Measurements from ENCODE around the gene ZFAND2A. TPM values are rescaled to one million over a fixed set of nuclear protein-coding genes. Genes with fewer than 3 reads are reported as not detected.

Gene ZFAND2A
- total and polyA plus RNA-seq, 11 donors = 5.6 to 25.6 (median 9.9) TPM

DNA sequence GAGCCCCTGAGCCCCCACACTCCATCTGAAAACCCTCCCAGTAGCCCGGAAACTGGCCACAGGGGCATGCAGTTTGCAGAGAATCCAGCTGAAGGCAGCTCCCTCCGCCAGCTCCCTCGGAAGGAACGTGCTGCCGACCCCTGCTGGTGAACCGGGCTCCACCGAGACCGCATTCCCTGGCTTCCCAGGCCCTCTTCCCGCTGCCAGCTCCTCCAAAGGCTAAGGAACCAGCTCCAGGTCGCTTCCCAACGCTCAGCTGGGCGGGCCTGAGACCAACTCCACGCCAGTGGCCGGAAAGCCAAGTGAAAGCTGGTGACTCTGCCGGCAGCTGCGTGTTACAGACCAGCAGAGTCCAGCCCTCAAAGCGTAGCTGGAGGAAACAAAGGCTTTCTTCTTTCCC is 36.3 kb downstream of the ZFAND2A start:
- DNase-seq = peak; percentile 82 to 91 (median 89)
- peak overlapping the region; percentile 55 to 89 (median 75) for H3K27ac ChIP-seq
- TF ChIP-seq, protein P1, sequence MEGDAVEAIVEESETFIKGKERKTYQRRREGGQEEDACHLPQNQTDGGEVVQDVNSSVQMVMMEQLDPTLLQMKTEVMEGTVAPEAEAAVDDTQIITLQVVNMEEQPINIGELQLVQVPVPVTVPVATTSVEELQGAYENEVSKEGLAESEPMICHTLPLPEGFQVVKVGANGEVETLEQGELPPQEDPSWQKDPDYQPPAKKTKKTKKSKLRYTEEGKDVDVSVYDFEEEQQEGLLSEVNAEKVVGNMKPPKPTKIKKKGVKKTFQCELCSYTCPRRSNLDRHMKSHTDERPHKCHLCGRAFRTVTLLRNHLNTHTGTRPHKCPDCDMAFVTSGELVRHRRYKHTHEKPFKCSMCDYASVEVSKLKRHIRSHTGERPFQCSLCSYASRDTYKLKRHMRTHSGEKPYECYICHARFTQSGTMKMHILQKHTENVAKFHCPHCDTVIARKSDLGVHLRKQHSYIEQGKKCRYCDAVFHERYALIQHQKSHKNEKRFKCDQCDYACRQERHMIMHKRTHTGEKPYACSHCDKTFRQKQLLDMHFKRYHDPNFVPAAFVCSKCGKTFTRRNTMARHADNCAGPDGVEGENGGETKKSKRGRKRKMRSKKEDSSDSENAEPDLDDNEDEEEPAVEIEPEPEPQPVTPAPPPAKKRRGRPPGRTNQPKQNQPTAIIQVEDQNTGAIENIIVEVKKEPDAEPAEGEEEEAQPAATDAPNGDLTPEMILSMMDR (IDR thresholded peaks at IDR 0.05) = peak; percentile 31 to 77 (median 61)
- no peak for TF ChIP-seq POLR2A (IDR thresholded peaks at IDR 0.05)

DNA sequence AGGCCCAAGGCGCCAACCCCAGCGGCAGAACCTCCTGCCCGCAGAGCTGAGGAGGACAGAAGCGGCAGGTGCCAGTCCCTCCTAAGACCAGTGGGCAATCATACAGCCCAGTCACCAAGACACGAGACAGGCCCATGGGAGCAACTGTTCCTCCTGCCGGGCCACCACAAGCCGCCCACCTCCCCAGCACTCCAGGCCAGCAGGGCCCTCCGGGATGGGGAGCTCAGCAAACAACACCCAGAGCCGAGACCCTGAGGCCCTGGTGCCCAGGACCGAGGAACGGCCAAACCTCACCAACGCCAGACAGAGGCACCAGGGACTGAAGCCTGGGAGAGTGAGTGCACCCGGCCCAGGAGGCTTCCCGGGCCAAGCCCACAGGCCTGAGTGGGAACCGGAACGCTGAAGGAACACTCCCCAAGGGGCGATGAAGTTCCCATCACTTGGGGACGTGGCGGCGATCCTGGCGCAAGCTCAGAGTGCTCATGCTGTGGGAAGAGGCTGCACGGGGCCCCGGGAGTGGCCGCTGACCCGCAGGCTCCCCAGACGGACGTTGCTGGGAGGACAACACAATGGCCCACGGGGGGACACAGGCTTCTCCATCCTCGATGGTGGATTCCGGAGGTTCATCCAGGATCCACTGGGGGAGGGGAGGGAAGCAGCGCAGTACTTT is 37.0 kb downstream of the ZFAND2A start:
- TF ChIP-seq, protein P1 (IDR thresholded peaks at IDR 0.05) = no peak
- no peak for TF ChIP-seq POLR2A (IDR thresholded peaks at IDR 0.05)
- Histone ChIP-seq H3K4me3 (peak overlapping the region in 7 of 12 donors; percentile 30 to 52 (median 40)), H3K27me3 (no peaks in the 10 kb centered on the region), H3K9me3 (no peaks in the 10 kb centered on the region), H3K27ac (peak overlapping the region; percentile 55 to 89 (median 75)), H3K36me3 (peaks cover 0 to 5% (median 4%) of the 10 kb centered on the region in 9 donors), H3K4me1 (peaks cover 0 to 33% (median 12%) of the 10 kb centered on the region in 12 donors)
- ATAC-seq = peak; percentile 4 to 47 (median 24)
- 55 to 68% (median 63%) methylated on average over 21 to 31 of the region's 31 CpGs for WGBS, 4 donors
- intact Hi-C loops (cut with DNase I) = loop anchor here in 6 of 10 donors (2.0 to 5.0 kb wide), 3 partner anchors 34 to 36 kb away; partner anchors contain the start of gene GPER1 (in 5 of the 6)
- DNase-seq = peak; percentile 53 to 83 (median 61)

More for the DNA sequence above, 36.3 kb downstream of the ZFAND2A start:
- 23 to 40% (median 38%) methylated on average over 15 to 17 of the region's 17 CpGs for WGBS, 4 donors
- Histone ChIP-seq H3K4me3 (peak overlapping the region in 9 of 12 donors; percentile 15 to 52 (median 39)), H3K36me3 (peaks cover 0 to 5% (median 4%) of the 10 kb centered on the region in 9 donors), H3K27me3 (no peaks in the 10 kb centered on the region), H3K4me1 (peaks cover 0 to 33% (median 12%) of the 10 kb centered on the region in 12 donors), H3K9me3 (no peaks in the 10 kb centered on the region)
- intact Hi-C loops (cut with DNase I) = loop anchor here in 7 of 10 donors (2.0 to 5.0 kb wide), 3 partner anchors 35 to 37 kb away; partner anchors contain the start of gene GPER1 (in 5 of the 7)
- peak; percentile 81 to 94 (median 91) for ATAC-seq

DNA sequence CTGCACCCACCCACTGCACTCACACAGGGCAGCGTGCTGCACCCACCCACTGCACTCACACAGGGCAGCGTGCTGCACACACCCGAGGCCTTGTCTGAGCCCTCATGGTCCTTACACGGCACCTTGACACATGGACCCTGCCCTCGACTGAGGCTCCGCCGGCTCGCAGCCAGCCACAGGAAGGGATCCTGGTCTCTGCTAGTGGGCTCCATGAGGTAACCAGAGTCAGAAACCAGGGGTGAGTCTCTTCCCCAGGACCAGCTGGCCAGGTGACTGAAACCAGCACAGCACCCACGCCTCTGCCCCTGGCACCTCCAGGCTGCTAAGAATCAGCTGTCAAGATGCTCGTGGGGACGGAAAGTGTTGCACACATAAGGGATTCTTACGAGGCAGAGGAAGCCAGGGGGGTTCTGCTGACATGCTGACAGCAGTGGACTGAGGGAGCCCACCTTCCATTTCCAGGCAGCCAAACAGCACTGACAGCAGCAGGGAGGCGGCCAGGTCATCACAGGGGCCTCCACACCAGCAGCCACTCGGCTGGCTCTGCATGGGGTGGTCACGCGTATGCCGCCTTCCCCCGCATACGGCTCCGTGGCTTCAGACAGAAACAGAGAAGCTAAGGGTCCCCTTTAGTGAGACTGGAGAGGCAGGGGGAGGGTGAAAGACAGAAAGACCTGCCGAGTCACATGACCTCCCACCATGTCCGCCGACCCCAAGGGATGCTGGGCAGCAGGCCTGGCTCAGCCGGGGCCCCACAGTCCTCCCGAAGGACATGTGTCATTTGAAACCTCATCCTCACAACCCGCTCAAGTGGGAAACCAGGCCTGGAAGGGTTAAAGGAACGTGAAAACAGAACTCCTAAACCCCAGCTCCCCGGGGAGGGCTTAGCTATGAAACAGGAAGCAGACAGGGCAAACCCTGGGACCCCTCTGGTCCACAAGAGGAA is 37.8 kb downstream of the ZFAND2A start:
- H3K27ac ChIP-seq = peak overlapping the region in 10 of 12 donors; percentile 68 to 89 (median 75)
- TF ChIP-seq POLR2A (IDR thresholded peaks at IDR 0.05) = no peak
- TF ChIP-seq, protein P1 (IDR thresholded peaks at IDR 0.05) = no peak
- H3K36me3 ChIP-seq = peaks cover 0 to 5% (median 3%) of the 10 kb centered on the region in 9 donors
- H3K27me3 ChIP-seq = no peaks in the 10 kb centered on the region
- ATAC-seq (peak in 1 of 4 donors; percentile 12), DNase-seq (peak in 2 of 5 donors; percentile 40 to 65)
- intact Hi-C loops (cut with DNase I) = loop anchor here in 6 of 10 donors (2.0 to 5.0 kb wide), 3 partner anchors 33 to 35 kb away; partner anchors contain the start of gene GPER1 (in 5 of the 6)
- peaks cover 0 to 33% (median 12%) of the 10 kb centered on the region in 12 donors for H3K4me1 ChIP-seq
- H3K9me3 ChIP-seq = no peaks in the 10 kb centered on the region
- WGBS, 4 donors = 82 to 88% (median 84%) methylated on average over 23 to 28 of the region's 28 CpGs
- H3K4me3 ChIP-seq = no peak overlapping the region

All from heart left ventricle (tissue), 16 donors.